AG09309 (cell line): ENCODE data around the gene SHISA6.

Source experiments
- DNase-seq: peaks from one replicate; pipeline ENCODE4 v3.0.0-alpha.2; 2010; ENCODE audit warnings: low read depth
- H3K4me3 ChIP-seq: 2 replicates; pipeline ENCODE4 v1.5.1; 2011; ENCODE audit warnings: mild to moderate bottlenecking, low read depth, low read length, moderate library complexity; ENCODE audit not compliant: control insufficient read depth
- CTCF ChIP-seq: IDR thresholded peaks from 2 replicates; pipeline ENCODE4 v1.5.1; 2011; ENCODE audit warnings: mild to moderate bottlenecking, low read depth, low read length, inconsistent platforms; ENCODE audit not compliant: insufficient read depth, control insufficient read depth; ENCODE audit errors: missing control alignments

Gene SHISA6

DNA sequence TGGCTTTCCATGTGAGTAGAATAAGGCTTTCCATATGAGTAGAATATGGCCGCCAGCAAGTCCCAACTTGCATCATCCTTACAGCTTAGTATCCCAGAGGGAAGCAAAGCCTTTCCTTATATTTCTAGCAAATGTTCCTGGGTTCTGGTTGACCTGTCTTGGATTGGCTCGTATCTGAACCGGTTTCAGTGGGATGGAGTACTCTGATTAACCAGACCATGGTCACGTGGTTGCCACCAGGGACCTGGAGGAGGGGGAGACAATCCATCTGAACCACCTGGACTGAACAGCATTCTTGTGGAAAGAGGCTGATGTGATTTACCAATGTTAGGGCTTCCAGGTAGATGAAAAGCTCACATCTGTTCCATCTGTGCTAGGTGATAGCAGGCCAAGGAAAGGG, 89.0 kb downstream of the SHISA6 start:
- H3K4me3 ChIP-seq, result no peak overlapping the region
- no peak for TF ChIP-seq CTCF
- DNase-seq, result no peak

GRCh38 chr17:11330826-11331225, 89.8 kb downstream of the SHISA6 start:
- TF ChIP-seq CTCF, result no peak
- no peak for DNase-seq
- H3K4me3 ChIP-seq, result no peak overlapping the region

- no peak overlapping the region for H3K4me3 ChIP-seq
- no peak for DNase-seq
- TF ChIP-seq CTCF, result no peak
Measured at GRCh38 chr17:11331547-11332513, 90.8 kb downstream of the SHISA6 start.

DNA sequence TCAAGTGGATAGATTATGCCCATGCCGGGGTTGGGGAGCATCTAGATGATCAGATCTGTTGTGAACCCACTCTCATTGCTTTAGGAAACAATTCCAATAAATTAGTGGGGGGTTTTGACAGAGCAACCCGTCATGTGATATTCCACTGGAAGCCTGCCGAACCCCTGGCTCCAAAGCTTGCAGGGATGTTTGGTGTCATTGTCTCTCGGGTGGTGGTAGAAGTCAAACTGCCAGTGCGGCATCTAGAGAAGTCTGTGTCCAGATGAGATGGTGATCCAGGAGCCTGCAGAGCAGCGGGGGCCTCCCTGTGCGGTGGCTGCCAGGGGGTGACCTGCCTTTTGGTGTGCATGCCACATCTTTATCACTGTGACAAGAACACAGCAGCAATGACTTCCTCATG, 91.7 kb downstream of the SHISA6 start:
- TF ChIP-seq CTCF, result no peak
- no peak for DNase-seq

DNA sequence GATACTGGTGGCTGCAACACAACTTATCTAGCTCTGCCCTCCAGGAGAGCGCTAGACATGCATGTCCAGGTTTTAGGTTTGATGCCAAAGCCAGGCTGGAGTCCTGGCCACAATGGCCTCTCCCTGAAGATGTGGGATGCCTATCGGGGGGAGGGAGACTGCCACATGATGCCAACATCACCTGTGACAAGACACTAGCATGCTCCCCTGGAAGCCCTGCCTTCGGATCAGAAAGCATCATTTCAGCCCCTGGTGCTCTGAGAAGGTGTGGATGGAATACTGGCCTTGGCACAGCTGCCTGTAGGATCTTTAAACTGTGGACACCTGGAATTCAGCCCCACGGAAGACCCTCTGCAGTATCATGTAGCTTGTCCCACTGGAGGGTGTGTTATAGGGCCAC, 93.5 kb downstream of the SHISA6 start:
- no peak overlapping the region for H3K4me3 ChIP-seq
- no peak for DNase-seq
- TF ChIP-seq CTCF, result no peak

More for the DNA sequence above, 91.7 kb downstream of the SHISA6 start:
- no peak overlapping the region for H3K4me3 ChIP-seq

DNA sequence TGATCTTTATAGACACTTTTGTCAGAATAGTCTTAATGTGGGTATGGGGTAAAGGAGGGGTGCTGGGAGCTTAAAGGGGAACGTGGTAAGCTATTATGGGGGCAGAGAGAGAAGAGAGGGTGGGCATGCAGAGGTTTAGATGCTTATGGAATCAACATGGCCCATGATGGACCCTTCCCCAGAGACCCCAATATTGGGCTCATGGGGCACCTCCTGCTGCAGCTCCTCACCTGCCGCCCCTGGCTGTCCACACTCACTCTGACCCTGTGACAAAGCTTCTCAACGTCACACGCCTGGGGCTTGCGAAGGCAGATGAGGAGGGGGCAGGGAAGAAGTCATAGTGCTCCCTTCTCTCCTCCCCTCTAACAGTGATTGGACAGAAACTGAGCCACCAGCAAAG, 95.3 kb downstream of the SHISA6 start:
- TF ChIP-seq CTCF, result no peak
- no peak for DNase-seq
- H3K4me3 ChIP-seq, result no peak overlapping the region
